C4-2B (cell line): ENCODE measurements around the gene ENO2.
A peak's percentile ranks its signal among the peaks of the same experiment; 100 is the strongest.

Experiments used
- CTCF ChIP-seq: fragments of 450-650 bp; conservative IDR thresholded peaks from 2 replicates; pipeline ENCODE4 v1.5.1; 2017; ENCODE audit warnings: mild to moderate bottlenecking
- ZFX ChIP-seq: fragments of 450-650 bp; IDR thresholded peaks from 2 replicates; pipeline ENCODE4 v1.6.1; 2017

- TF ChIP-seq CTCF (peak; percentile 99), ZFX (no peak)
These were observed 23.4 kb upstream of the ENO2 start for GRCh38 chr12:6890789-6891645.
